Progenitor cell of endocrine pancreas (in vitro differentiated cells): ENCODE measurements around the gene STRA8. TPM values are rescaled to one million over a fixed set of nuclear protein-coding genes. Genes with fewer than 3 reads are reported as not detected.

Source experiments
- DNase-seq: peaks from one replicate; pipeline ENCODE4 v3.0.0; 2021; ENCODE audit warnings: low spot score; ENCODE audit not compliant: unreplicated experiment
- H3K27ac Mint-ChIP-seq: 2 replicates; pipeline ENCODE4 v1.8.0; 2021; ENCODE audit warnings: mild to moderate bottlenecking, moderate library complexity, mixed read lengths
- H3K27me3 Mint-ChIP-seq: 2 replicates; pipeline ENCODE4 v1.8.0; 2021; ENCODE audit warnings: mixed read lengths
- H3K36me3 Mint-ChIP-seq: 2 replicates; pipeline ENCODE4 v1.8.0; 2022; ENCODE audit warnings: mixed read lengths; ENCODE audit not compliant: insufficient read depth
- H3K4me1 Mint-ChIP-seq: 2 replicates; pipeline ENCODE4 v1.8.0; 2021; ENCODE audit warnings: low read depth, mixed read lengths
- H3K4me3 Mint-ChIP-seq: 2 replicates; pipeline ENCODE4 v1.8.0; 2021; ENCODE audit warnings: low read depth, mild to moderate bottlenecking, moderate library complexity, mixed read lengths
- H3K9me3 Mint-ChIP-seq: 2 replicates; pipeline ENCODE4 v1.8.0; 2021; ENCODE audit warnings: low read depth, mixed read lengths
- total RNA-seq: library from RNA; stranded (reverse); gene quantifications from 2 replicates; pipeline ENCODE4 v1.2.1, GENCODE V29; 2021
- TF ChIP-seq, protein P1 (sequence below): fragments of 200-600 bp; sonication (generic); IDR thresholded peaks from one replicate; pipeline ENCODE4 v1.5.0; 2021; ENCODE audit warnings: antibody characterized with exemption, mild to moderate bottlenecking; ENCODE audit not compliant: unreplicated experiment

The STRA8 gene
- total RNA-seq, 1 donor from 2014 or later: not detected

DNA sequence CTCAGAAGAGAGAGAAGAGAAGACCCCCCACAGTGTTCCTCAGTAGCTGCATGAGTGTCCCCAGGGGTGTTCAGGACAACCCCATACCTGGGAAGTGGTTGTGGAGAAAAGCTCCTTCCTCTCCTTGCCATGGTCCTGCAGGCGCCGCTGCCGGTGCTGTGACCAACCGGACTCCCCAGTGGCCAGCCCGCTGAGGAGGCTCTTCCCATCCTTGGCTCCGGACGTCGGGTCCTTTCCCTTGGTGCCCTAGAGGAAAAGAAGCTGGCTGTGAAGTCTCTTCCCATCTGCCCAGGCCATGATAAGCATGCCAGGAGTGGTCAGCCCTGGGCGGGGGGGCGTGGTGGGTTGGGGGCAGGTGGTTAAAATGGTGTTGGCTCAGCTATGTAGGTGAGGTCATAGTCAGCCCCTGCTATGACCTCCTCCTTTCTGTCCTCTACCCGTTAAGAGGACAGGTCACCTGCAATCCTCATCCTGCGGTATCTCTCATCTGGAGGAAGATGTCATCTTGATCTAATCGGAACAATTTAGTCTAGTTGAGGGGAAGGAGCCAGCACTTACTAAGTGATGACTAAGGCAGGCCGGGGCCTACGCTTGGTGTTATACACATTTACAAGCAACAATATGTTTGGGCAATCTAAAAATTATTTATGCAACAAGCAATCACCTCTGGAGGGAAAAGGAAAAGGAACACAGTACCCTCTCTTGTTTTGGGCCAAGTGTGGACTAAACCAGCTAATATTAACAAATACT, 35.6 kb upstream of the STRA8 start:
- Mint-ChIP-seq H3K9me3 (no peaks in the 10 kb centered on the region), H3K27me3 (no peaks in the 10 kb centered on the region), H3K27ac (no peak overlapping the region), H3K4me3 (no peak overlapping the region), H3K4me1 (peaks cover 7% of the 10 kb centered on the region), H3K36me3 (peaks cover 12% of the 10 kb centered on the region)
- TF ChIP-seq, protein P1, sequence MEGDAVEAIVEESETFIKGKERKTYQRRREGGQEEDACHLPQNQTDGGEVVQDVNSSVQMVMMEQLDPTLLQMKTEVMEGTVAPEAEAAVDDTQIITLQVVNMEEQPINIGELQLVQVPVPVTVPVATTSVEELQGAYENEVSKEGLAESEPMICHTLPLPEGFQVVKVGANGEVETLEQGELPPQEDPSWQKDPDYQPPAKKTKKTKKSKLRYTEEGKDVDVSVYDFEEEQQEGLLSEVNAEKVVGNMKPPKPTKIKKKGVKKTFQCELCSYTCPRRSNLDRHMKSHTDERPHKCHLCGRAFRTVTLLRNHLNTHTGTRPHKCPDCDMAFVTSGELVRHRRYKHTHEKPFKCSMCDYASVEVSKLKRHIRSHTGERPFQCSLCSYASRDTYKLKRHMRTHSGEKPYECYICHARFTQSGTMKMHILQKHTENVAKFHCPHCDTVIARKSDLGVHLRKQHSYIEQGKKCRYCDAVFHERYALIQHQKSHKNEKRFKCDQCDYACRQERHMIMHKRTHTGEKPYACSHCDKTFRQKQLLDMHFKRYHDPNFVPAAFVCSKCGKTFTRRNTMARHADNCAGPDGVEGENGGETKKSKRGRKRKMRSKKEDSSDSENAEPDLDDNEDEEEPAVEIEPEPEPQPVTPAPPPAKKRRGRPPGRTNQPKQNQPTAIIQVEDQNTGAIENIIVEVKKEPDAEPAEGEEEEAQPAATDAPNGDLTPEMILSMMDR: no peak
- DNase-seq: no peak

DNA sequence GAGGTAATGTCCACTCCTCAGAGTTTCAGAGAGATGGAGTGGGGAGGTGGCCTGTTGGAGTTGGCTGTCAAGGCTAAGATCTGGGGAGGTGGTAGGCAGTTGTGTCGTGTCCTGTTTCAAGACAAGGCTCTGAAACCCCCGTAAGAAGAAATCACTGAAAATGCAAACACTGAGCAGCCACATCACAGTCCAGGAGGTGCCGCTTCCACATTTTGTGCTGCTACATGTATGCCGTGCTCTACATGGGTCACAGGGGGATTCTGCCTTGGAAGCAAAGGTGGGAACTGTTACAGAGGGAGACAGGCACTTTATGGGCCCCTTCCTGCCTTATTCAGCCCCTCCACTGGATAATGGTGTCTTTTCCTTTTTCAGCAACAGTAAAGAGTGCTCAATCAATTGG, 34.2 kb upstream of the STRA8 start:
- Mint-ChIP-seq H3K4me1 (peaks cover 7% of the 10 kb centered on the region), H3K27ac (peak overlapping the region; percentile 51)
- TF ChIP-seq, protein P1: no peak

GRCh38 chr7:135200821-135201331, 32.8 kb upstream of the STRA8 start:
- no peak for DNase-seq
- no peaks in the 10 kb centered on the region for H3K27me3 Mint-ChIP-seq
- H3K4me1 Mint-ChIP-seq: peaks cover 7% of the 10 kb centered on the region
- TF ChIP-seq, protein P1: no peak
- peaks cover 18% of the 10 kb centered on the region for H3K36me3 Mint-ChIP-seq
- H3K27ac Mint-ChIP-seq: no peak overlapping the region
- H3K4me3 Mint-ChIP-seq: no peak overlapping the region
- no peaks in the 10 kb centered on the region for H3K9me3 Mint-ChIP-seq

More for the DNA sequence above, 34.2 kb upstream of the STRA8 start:
- DNase-seq: no peak
- H3K9me3 Mint-ChIP-seq: no peaks in the 10 kb centered on the region
- H3K27me3 Mint-ChIP-seq: no peaks in the 10 kb centered on the region
- H3K36me3 Mint-ChIP-seq: peaks cover 15% of the 10 kb centered on the region
- no peak overlapping the region for H3K4me3 Mint-ChIP-seq

- Mint-ChIP-seq H3K9me3 (no peaks in the 10 kb centered on the region), H3K27ac (no peak overlapping the region), H3K4me3 (no peak overlapping the region), H3K27me3 (no peaks in the 10 kb centered on the region), H3K36me3 (peaks cover 18% of the 10 kb centered on the region), H3K4me1 (peaks cover 7% of the 10 kb centered on the region)
- TF ChIP-seq, protein P1: no peak
- DNase-seq: no peak
These were observed 32.3 kb upstream of the STRA8 start for GRCh38 chr7:135201350-135201749.

GRCh38 chr7:135204341-135204749, 29.3 kb upstream of the STRA8 start:
- Mint-ChIP-seq H3K27me3 (no peaks in the 10 kb centered on the region), H3K4me3 (no peak overlapping the region), H3K36me3 (peaks cover 15% of the 10 kb centered on the region), H3K4me1 (peaks cover 17% of the 10 kb centered on the region), H3K27ac (no peak overlapping the region), H3K9me3 (no peaks in the 10 kb centered on the region)
- TF ChIP-seq, protein P1: no peak
- no peak for DNase-seq
